Measurements from ENCODE around the gene GIMAP2. TPM values are rescaled to one million over a fixed set of nuclear protein-coding genes. Genes with fewer than 3 reads are reported as not detected.
"Not testable (repeated sequence)": the region's sequence is repeated elsewhere in the genome, so short reads cannot be mapped to it uniquely, and the experiment has no call there.

GIMAP2 gene
- total RNA-seq, 2 donors from 2014 or later: 29.1 to 44.9 TPM

- peak overlapping the region; percentile 85 for H3K27ac Mint-ChIP-seq
- no peaks in the 10 kb centered on the region for H3K27me3 Mint-ChIP-seq
- no peaks in the 10 kb centered on the region for H3K36me3 Mint-ChIP-seq (ENCODE audit: low read depth)
- H3K4me1 Mint-ChIP-seq: peaks cover 61% of the 10 kb centered on the region
- H3K9me3 Mint-ChIP-seq: no peaks in the 10 kb centered on the region
- ATAC-seq (replicated peaks): peak; percentile 8
- H3K4me3 Mint-ChIP-seq: peak overlapping the region; percentile 63
These were observed 19.6 kb upstream of the GIMAP2 start for GRCh38 chr7:150665896-150666295.

- Mint-ChIP-seq H3K36me3 (ENCODE audit: low read depth) (no peaks in the 10 kb centered on the region), H3K4me3 (peak overlapping the region; percentile 63), H3K27me3 (no peaks in the 10 kb centered on the region), H3K27ac (peak overlapping the region; percentile 85), H3K9me3 (no peaks in the 10 kb centered on the region), H3K4me1 (peaks cover 64% of the 10 kb centered on the region)
- ATAC-seq (replicated peaks): no peak
These were observed 19.1 kb upstream of the GIMAP2 start for GRCh38 chr7:150666412-150666811.

DNA sequence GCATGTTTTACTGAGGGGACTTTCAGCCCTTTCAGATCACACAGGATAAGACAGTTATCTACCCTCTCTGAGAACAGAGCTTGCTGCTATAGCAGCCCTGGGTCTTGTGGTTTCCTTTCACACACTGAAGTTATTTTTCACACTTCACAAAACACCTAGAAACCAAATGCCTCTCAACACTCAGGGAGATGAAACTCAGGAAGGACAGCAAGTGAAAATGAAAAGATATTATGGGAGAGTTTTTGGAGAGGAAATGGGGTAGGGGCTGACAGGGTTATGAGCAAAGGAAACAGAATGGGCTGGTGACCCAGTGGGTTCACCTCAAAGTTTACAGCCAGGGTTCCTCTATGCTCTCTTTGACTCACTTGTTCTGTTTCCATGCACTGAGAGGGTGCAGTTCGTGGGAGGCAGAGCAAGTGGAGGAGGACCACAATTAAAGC lies 17.0 kb upstream of the GIMAP2 start:
- peak overlapping the region; percentile 85 for H3K27ac Mint-ChIP-seq
- no peaks in the 10 kb centered on the region for H3K36me3 Mint-ChIP-seq (ENCODE audit: low read depth)
- peak overlapping the region; percentile 63 for H3K4me3 Mint-ChIP-seq
- peak; percentile 84 for ATAC-seq (replicated peaks)
- peaks cover 55% of the 10 kb centered on the region for H3K4me1 Mint-ChIP-seq
- H3K9me3 Mint-ChIP-seq: no peaks in the 10 kb centered on the region
- H3K27me3 Mint-ChIP-seq: no peaks in the 10 kb centered on the region

- H3K4me3 Mint-ChIP-seq: peak overlapping the region; percentile 63
These were observed 16.5 kb upstream of the GIMAP2 start for GRCh38 chr7:150668977-150669376.

GRCh38 chr7:150671798-150672585 lies 13.5 kb upstream of the GIMAP2 start:
- not testable (repeated sequence) for H3K27me3 Mint-ChIP-seq; H3K9me3 Mint-ChIP-seq; H3K27ac Mint-ChIP-seq; H3K4me3 Mint-ChIP-seq; H3K36me3 Mint-ChIP-seq (ENCODE audit: low read depth); ATAC-seq (replicated peaks)
- H3K4me1 Mint-ChIP-seq: peaks cover 40% of the 10 kb centered on the region

More at GRCh38 chr7:150668977-150669376, 16.5 kb upstream of the GIMAP2 start:
- ATAC-seq (replicated peaks): no peak
- Mint-ChIP-seq H3K4me1 (peaks cover 51% of the 10 kb centered on the region), H3K27me3 (no peaks in the 10 kb centered on the region), H3K9me3 (no peaks in the 10 kb centered on the region), H3K27ac (peak overlapping the region; percentile 85), H3K36me3 (ENCODE audit: low read depth) (no peaks in the 10 kb centered on the region)

- no peak overlapping the region for H3K27ac Mint-ChIP-seq
- H3K4me1 Mint-ChIP-seq: peaks cover 40% of the 10 kb centered on the region
- no peaks in the 10 kb centered on the region for H3K27me3 Mint-ChIP-seq
- no peaks in the 10 kb centered on the region for H3K36me3 Mint-ChIP-seq (ENCODE audit: low read depth)
- ATAC-seq (replicated peaks): no peak
- H3K4me3 Mint-ChIP-seq: peak overlapping the region; percentile 80
- peaks cover 6% of the 10 kb centered on the region for H3K9me3 Mint-ChIP-seq
These were observed 9.8 kb upstream of the GIMAP2 start for GRCh38 chr7:150675714-150676113.

DNA sequence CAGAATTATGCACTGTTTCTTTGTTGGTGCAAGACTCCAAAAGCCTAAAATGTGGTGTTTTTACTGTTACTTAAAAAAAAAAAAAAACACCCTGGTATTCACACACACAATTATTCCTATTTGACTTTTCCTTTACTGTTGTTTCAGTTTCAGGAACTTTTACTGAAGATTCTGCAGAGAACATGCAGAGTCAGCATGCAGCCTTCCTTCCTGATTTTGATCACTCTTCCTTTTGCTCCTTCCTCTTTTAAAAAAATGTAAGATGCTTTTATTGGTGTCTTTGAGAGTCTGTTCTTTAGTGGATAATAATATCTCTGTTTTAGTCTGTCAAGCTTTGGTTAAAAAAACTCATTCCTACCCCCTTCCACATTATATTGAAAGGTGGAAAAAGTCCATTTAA lies 9.2 kb upstream of the GIMAP2 start:
- H3K27me3 Mint-ChIP-seq; H3K36me3 Mint-ChIP-seq (ENCODE audit: low read depth); H3K9me3 Mint-ChIP-seq: not testable (repeated sequence)
- Mint-ChIP-seq H3K4me1 (peaks cover 40% of the 10 kb centered on the region), H3K27ac (peak overlapping the region; percentile 21), H3K4me3 (peak overlapping the region; percentile 80)
- ATAC-seq (replicated peaks): peak; percentile 14

GRCh38 chr7:150676854-150677253 lies 8.7 kb upstream of the GIMAP2 start:
- not testable (repeated sequence) for H3K27me3 Mint-ChIP-seq; H3K36me3 Mint-ChIP-seq (ENCODE audit: low read depth); H3K9me3 Mint-ChIP-seq
- peak; percentile 48 for ATAC-seq (replicated peaks)
- Mint-ChIP-seq H3K27ac (peak overlapping the region; percentile 21), H3K4me3 (peak overlapping the region; percentile 80), H3K4me1 (peaks cover 38% of the 10 kb centered on the region)

DNA sequence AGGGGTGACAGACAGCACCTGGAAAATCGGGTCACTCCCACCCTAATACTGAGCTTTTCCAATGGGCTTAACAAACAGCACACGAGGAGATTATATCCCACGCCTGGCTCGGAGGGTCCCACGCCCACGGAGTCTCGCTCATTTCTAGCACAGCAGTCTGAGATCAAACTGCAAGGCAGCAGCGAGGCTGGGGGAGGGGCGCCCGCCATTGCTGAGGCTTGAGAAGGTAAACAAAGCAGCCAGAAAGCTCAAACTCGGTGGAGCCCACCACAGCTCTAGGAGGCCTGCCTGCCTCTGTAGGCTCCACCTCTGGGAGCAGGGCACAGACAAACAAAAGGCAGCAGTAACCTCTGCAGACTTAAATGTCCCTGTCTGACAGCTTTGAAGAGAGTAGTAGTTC lies 6.9 kb upstream of the GIMAP2 start:
- peaks cover 52% of the 10 kb centered on the region for H3K4me1 Mint-ChIP-seq
- H3K27ac Mint-ChIP-seq: peak overlapping the region; percentile 40
- H3K36me3 Mint-ChIP-seq (ENCODE audit: low read depth); H3K9me3 Mint-ChIP-seq; H3K27me3 Mint-ChIP-seq; ATAC-seq (replicated peaks): not testable (repeated sequence)
- peak overlapping the region; percentile 80 for H3K4me3 Mint-ChIP-seq

- ATAC-seq (replicated peaks); H3K36me3 Mint-ChIP-seq (ENCODE audit: low read depth); H3K9me3 Mint-ChIP-seq; H3K27me3 Mint-ChIP-seq: not testable (repeated sequence)
- Mint-ChIP-seq H3K4me3 (peak overlapping the region; percentile 99), H3K4me1 (peaks cover 62% of the 10 kb centered on the region), H3K27ac (peak overlapping the region; percentile 27)
These were observed 5.1 kb upstream of the GIMAP2 start for GRCh38 chr7:150680364-150680763.

GRCh38 chr7:150686030-150686631 lies 625 bp downstream of the GIMAP2 start:
- ATAC-seq (replicated peaks): peak; percentile 60
- peaks cover 23% of the 10 kb centered on the region for H3K9me3 Mint-ChIP-seq
- H3K36me3 Mint-ChIP-seq (ENCODE audit: low read depth): peaks cover 53% of the 10 kb centered on the region
- H3K27me3 Mint-ChIP-seq: no peaks in the 10 kb centered on the region
- peak overlapping the region; percentile 99 for H3K4me3 Mint-ChIP-seq
- H3K27ac Mint-ChIP-seq: peak overlapping the region; percentile 98
- H3K4me1 Mint-ChIP-seq: peaks cover 53% of the 10 kb centered on the region

DNA sequence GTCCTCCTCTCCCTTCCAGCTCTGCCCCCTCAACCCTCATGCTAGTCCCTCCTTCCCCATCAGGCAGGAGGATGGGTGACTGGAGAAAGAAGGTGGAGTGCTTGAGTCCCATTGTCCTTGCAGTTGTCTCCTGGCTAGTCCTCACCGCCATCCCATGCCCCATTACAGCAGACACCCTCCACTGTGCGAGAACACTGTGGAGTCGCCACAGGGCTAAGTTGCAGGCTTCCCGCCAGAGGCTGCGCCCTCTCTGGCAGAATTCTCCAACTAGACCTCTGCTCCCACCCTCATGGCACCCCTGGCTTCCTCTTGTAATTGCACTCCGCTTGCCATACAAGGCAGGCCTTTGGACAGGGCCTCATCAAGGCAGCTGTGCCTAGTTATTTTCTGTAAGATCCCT lies 3.1 kb downstream of the GIMAP2 start:
- Mint-ChIP-seq H3K36me3 (ENCODE audit: low read depth) (peaks cover 71% of the 10 kb centered on the region), H3K4me3 (peak overlapping the region; percentile 99), H3K27ac (peak overlapping the region; percentile 61), H3K4me1 (peaks cover 36% of the 10 kb centered on the region), H3K27me3 (no peaks in the 10 kb centered on the region), H3K9me3 (peaks cover 24% of the 10 kb centered on the region)
- ATAC-seq (replicated peaks): no peak

- peaks cover 31% of the 10 kb centered on the region for H3K9me3 Mint-ChIP-seq
- ATAC-seq (replicated peaks): no peak
- no peaks in the 10 kb centered on the region for H3K27me3 Mint-ChIP-seq
- no peak overlapping the region for H3K27ac Mint-ChIP-seq
- H3K4me1 Mint-ChIP-seq: no peaks in the 10 kb centered on the region
- H3K4me3 Mint-ChIP-seq: no peak overlapping the region
- peaks cover 22% of the 10 kb centered on the region for H3K36me3 Mint-ChIP-seq (ENCODE audit: low read depth)
These were observed 10.1 kb downstream of the GIMAP2 start for GRCh38 chr7:150695654-150696053.

- no peak overlapping the region for H3K27ac Mint-ChIP-seq
- no peak overlapping the region for H3K4me3 Mint-ChIP-seq
- H3K27me3 Mint-ChIP-seq: no peaks in the 10 kb centered on the region
- H3K4me1 Mint-ChIP-seq: no peaks in the 10 kb centered on the region
- no peak for ATAC-seq (replicated peaks)
- peaks cover 36% of the 10 kb centered on the region for H3K9me3 Mint-ChIP-seq
- H3K36me3 Mint-ChIP-seq (ENCODE audit: low read depth): no peaks in the 10 kb centered on the region
These were observed 17.7 kb downstream of the GIMAP2 start for GRCh38 chr7:150703209-150703608.

- H3K9me3 Mint-ChIP-seq: no peaks in the 10 kb centered on the region
- H3K27me3 Mint-ChIP-seq: no peaks in the 10 kb centered on the region
- H3K36me3 Mint-ChIP-seq (ENCODE audit: low read depth): peaks cover 35% of the 10 kb centered on the region
- peaks cover 47% of the 10 kb centered on the region for H3K4me1 Mint-ChIP-seq
- H3K4me3 Mint-ChIP-seq: peak overlapping the region; percentile 87
- peak overlapping the region; percentile 94 for H3K27ac Mint-ChIP-seq
- peak; percentile 62 for ATAC-seq (replicated peaks)
These were observed 29.8 kb downstream of the GIMAP2 start for GRCh38 chr7:150715293-150715692.

All from activated T-helper 17 cell treated with anti-CD3 and anti-CD28 coated beads, Interleukin-2, amount 50 U/mL, for 72 hours (primary cell).